GM18907 (cell line): Measurements from ENCODE around the gene ZNF304.

ENCODE experiments used
- ATAC-seq: cut with Tn5 transposase; IDR thresholded peaks from one replicate; pipeline ENCODE4 v1.9.1; 2021; ENCODE audit warnings: mild to moderate bottlenecking, moderate library complexity; ENCODE audit not compliant: unreplicated experiment

Gene ZNF304

DNA sequence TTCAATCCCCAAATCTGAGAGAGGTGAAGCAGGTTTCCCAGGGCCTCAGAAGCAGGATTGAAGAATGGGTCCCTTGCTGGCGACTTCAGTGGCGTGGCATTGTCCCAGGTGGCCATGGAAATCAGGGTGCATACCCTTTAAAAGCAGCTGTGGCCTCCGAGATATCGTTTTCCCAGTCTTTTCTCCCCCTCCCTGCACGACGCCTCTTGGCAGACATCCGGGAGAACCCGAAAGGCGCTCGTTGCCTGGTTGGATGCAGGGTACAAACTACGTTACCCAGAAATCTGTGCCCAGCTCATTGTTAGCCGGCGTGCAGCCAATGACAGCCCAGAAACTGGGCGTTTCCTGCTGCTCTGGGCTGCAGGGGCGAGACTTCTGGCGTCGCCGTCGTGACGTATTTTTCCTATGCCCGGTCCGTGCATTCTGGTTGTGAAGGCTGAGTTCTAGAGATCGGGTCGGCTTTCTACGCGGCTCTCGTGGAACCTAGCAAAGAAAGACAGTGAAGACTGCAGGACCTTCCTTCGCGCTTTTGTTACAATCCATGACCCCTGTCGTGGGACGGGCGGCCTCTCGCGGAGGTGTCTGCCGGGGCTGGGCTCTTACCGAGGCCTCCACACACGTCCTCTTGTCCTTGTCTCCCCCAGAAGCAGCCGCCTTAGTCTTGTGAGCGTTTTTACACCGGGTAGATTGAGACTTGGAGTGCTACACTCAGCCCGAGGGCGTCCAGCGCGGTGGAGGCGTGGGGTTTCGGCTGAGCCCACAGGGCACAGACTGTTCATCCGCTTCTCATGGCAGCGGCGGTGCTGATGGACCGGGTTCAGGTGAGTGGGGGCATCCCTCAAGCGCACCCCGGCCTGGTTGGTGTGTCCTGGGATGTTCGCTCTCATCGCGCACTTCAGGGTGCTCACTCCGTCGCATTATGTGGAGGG lies at the start of gene ZNF304:
Gene ZNF304, plus strand, starts transcription at position 395 of the 929 bp plus-strand sequence. Its CDS starts 394 bp downstream, at position 789.
- peak; percentile 93 for ATAC-seq

DNA sequence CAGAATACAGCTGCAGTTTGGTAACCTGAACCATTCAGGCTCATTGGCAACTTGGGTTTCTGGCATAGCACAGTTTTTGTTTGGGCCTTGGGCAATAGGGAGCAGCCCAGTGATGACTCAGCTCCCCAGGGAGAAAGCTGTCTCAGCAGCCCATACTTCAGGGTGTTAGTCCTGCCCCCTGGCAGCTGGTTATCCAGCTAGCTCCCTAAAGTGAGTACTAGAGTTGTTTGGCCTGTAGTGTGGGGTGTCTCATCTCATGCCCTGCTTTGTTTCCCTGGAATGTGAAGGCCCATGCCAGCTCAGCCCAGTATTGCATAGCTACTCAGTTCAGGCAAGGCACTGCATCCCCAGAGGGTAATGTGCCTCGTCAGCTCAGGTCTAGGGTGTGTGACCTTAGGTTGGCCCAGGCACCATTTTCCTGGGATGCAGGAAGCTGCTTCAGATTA lies 49.0 kb upstream of the ZNF304 start:
- no peak for ATAC-seq

DNA sequence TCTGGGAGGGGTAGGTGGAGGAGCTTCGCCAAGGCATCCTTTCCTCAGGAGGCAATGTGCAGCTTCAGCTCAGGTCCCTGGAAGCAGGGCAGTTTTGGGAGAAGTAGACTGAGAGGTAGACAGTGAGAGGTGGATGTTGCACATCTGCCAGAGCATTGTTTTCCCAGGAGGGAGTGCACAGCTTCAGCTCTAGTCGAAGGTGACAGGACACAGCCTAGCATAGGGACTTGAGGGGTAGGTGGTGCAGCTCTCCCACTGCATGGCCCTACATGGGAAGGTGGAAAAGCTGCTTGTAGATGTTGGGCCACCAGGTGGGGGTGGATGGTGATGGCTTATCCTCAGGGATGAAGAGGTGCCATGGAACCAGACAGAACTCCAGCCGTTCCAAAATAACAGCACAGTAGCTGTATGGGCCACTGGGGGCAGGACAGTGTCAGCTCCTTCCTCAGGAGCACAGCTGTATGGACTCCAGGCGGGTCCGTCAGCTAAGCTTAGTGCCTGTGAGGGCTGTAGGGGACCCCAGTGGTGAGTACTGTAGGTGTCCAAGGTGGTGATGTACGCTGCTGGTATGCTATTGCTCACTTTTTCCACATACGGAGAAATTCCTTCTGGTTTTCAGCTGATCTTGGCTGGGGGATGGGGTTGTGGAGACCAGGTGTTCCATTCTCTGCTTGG lies 48.2 kb upstream of the ZNF304 start:
- no peak for ATAC-seq

DNA sequence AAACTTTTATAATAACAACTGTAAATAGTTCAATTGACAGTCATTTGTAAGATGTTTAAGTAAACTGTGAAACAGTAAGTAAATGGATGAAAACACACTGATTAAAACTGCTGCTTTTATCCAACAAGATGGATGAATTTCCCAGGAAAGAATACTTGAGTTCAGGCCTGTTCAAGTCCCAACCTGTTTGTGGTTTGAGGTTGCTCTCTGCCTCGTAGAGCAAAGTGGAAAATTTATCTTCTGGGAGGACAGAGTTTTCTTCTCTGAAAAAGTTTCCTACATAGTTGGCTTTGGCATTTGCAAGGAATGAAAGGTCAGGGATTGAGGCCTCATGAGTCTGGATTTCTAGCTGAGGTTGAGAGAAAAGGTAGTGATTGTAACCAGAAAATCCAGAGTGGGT lies 46.0 kb upstream of the ZNF304 start:
- ATAC-seq = no peak

DNA sequence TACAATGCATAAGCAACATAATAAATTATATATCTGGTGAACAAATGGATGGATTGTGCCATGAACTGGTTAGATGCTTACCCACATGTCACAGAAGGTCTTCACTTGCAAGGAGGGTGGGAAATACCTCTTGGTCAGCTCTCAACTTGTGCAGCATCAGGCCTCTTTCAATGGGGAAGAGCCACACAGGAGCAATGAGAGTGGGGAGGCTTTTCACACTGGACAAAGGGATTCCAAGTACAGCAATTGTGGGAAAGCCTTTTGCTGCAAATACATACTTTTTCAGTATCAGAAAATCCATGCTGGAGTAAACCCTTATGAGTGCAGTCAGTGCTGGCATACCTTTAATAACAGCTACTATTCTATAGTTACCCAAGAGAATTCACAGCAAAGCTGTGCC lies 42.6 kb upstream of the ZNF304 start:
- no peak for ATAC-seq

DNA sequence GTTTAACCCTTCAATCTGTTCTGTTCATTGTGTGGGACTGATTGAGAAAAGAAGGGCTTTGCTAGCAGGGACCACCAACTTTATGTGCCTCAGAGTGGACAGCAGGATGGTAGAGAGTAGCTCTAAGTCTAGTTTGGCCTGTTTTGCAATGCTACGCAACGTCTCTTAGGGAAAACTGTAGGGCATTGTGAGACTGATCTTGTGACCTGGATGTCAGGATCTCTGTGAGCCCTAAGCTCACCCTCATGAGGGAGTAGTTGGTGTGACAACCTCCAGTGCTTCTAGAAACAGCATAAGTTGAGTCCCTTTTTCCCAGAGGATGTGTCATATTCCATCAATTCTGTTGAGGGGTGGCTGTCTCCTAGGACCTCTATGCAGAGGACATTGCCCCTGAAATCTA lies 40.3 kb upstream of the ZNF304 start:
- ATAC-seq = no peak

DNA sequence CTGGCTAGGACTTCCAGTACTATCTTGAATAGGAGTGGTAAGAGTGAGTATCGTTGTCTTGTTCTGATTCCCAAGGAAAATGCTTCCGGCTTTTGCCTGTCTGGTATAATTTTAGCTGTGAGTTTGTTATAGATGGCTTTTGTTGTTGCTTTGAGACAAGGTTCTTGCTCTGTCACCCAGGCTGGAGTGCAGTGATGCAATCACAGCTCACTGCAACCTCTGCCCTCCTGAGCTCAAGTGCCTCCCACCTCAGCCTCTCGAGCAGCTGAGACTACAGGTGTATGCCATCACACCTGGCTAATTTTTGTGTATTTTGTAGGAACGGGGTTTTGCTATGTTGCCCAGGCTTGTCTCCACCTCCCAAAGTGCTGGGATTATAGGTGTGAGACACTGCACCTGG lies 36.9 kb upstream of the ZNF304 start:
- no peak for ATAC-seq

DNA sequence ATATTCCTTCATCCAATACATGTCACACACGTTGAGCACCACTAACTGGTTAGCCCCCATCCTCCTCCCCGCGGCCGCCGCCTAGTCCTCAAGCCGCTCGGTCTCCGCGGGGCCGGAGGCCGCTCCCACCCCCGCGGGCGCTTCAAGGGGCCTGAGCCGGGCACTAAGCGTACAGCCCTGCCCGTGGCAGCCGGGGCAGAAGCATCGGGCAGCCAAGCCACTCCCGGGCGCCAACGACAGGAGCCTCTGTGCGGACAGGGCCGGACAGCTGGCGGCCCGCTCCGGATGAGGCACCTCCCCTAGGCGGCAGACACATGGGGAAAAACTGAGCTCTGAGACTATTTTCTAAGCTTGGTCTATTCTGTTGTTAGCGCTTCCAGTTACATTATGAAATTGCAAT lies 33.6 kb upstream of the ZNF304 start:
- ATAC-seq = no peak

DNA sequence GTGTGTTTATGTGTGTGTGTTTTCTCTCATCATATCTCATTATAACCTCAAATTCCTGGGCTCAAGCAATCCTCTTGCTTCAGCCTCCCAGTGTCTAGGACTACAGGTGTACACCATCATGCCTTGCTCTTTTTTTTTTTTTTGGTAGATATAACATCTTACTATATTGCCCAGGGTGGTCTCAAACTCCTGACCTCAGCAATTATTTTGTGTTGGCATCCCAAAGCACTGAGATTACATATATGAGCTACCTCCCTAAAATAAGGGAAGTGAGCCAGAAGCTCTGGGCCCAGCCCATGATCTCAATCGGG lies 31.2 kb upstream of the ZNF304 start:
- ATAC-seq = peak; percentile 7

DNA sequence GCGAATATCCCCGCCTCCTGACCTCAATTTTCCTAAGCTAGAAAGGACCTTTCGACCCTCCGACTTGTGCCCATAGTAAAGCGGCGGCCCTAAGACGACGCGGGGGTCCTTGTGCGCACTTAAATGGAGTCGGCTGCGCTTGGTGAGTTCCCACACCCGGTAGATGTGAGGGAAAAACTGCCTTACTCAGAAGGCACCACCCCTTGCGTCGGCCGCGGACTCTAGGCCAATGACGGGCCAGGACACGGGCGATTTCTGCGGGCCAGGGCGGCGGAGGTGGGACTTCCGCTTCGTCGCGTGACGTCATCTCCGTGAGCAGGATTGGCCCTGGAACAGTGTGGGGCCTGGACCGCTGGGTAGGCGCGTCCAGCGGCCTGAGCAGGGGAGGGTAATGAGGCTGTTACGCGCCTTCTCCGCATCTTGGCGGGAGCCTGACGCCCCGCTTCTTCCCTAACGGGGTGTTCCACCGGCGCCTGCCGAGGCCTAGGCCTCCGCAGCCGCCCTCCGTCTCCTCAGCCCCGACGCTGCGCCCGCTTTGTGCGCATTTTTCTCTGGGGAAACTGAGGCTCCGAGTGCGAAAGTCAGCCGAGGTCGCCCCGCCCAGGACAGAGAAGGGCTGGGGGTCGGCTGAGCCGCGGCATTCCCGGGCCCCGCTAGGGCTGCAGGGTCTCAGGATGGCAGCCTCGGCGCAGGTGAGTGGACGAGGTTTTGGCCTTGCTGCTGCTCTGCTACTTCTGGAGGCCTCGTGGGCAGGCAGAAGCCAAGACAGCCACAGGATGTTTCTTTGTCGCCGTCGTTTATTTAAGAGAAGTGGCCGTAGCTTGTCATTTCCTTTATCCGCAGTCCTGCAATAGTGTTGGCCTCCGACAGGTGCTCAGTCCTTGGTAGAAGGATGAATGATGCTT lies 30.6 kb upstream of the ZNF304 start, which contains the start of gene ZNF543:
Gene ZNF543, plus strand, starts transcription at position 293 of the 905 bp plus-strand sequence. Its CDS starts 382 bp downstream, at position 675.
- ATAC-seq = peak; percentile 94

DNA sequence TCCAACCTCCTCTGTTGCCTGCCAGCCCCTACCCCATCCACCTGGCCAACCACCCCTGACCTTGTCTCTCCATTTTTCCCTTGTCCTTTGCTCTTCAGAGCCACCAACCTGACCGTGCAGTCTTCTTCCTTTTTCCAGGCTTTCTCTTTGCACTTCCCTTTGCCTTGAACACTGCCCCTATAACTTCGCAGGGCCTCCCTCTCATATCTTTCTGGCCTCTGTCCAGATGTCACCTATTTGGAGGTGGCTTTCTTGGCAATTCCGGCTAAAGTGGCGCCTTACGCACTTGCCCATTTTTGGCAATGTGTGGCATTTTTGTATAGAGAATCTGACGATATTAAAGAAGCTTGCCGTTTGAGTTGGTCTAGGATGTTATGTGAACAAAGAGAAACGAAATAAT lies 30.0 kb upstream of the ZNF304 start:
- ATAC-seq = no peak

DNA sequence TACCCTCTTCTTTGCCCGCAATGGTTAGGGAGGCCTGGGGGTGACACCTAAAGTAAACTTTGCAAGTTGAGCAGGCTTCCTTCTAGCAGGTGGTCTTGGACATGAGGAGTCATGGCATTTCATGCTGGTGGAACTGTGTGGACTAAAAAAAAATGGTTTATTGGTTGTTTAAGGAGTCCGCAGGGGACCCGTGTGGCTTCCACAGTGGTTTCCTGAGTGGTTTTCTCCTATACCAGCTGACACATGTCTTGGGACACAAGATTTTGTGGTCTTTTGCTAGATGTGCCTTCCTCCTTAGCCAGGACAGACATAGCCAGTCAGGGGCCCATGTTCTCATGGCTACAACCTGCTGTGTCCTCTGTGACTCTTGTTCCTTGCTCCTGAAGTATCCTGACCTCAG lies 29.3 kb upstream of the ZNF304 start:
- no peak for ATAC-seq

DNA sequence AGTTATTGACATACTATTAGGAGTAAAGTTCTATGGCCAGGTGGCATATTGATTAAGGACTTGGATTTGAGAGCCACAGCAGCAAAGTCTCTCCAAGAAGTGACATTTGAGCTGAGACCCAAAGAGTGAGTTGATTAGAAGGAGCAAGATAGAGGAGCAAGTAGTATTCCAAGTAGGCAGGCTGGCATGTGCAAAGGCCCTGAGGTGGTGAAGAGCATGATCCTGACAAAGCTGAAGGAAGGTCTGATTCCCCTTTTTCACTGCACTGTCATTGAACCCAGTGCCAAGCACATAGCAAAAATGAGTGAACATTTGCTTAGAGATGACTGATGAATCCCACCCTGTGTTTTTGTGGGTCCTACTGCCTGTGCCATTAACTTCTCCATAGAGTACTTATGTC lies 26.1 kb upstream of the ZNF304 start:
- no peak for ATAC-seq

DNA sequence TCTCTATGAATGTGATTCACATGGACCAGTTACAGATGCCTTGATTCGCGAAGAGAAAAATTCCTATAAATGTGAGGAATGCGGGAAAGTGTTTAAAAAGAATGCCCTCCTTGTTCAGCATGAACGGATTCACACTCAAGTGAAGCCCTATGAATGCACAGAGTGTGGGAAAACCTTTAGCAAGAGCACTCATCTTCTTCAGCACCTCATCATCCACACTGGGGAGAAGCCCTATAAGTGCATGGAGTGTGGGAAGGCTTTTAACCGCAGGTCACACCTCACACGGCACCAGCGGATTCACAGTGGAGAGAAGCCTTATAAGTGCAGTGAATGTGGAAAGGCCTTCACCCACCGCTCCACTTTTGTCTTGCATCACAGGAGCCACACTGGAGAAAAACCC lies 23.1 kb upstream of the ZNF304 start:
- ATAC-seq = no peak

DNA sequence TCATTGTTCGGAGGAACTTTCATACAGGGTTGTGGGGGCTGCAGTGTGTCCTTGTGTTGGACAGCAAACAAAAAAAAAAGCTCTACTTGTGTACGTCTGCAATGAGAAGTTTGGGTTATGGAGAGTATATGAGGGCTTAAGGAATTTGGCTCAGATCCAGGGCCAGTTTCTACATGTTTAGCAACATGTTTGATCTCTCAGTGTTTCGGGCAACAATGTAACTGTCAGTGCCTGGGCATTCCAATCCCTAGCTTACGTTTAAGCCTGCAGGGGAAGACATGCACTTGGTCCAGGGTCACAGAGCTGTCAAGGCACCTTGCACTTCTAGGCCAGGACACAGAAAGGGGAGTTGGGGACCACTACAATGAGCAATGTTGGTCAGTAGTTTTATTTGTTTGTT lies 16.9 kb upstream of the ZNF304 start:
- no peak for ATAC-seq

DNA sequence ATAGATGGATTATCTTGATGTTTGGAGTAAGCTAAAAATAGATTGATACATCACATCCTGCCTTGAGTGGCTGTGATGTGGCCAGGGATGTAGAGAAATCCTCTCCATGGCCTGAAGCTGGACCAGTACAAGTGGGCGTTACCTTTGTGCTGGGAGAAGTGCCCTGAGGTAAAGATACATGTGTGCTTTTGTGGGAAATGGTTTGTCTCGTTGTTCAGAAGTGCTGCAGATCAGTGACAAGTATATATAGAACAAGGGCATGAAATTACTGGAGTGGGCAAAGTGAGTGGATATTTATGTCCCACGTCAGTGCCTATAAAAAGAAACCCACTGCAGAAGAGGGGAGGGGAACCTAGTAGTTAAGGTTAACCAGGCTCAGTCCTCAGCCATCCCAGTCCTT lies 12.2 kb upstream of the ZNF304 start:
- ATAC-seq = no peak

DNA sequence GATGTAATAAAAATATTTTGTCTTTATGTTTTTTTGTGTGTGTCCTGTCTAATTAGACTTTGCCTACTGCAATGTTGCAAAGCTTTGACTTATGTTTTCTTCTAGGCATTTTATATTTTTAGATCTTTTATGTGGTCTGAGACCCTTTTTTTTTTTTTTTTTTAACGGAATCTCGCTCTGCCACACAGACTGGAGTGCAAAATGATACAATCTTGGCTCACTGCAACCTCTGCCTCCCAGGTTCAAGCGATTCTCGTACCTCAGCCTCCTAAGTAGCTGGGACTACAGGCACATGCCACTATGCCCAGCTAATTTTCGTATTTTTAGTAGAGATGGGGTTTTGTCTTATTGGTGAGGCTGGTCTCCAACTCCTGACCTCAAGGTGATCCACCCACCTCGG lies 8.5 kb upstream of the ZNF304 start:
- no peak for ATAC-seq

DNA sequence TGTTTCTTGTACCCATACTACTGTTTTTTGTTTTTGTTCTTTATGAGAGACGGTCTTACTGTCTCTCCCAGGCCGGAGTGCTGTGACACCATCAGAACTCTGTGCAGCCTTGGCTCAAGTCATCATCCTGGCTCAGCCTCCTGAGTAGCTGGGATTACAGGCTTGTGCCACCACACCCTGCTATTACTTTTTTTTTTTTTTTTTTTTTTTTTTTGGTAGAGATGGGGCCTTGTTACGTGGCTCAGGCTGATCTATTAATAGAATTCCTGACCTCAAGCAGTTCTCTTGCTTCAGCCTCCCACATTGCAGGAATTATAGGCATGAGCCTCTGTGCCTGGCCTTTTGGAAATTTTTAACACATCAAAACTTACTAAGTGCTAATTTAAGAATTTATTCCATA lies 2.9 kb upstream of the ZNF304 start:
- no peak for ATAC-seq

DNA sequence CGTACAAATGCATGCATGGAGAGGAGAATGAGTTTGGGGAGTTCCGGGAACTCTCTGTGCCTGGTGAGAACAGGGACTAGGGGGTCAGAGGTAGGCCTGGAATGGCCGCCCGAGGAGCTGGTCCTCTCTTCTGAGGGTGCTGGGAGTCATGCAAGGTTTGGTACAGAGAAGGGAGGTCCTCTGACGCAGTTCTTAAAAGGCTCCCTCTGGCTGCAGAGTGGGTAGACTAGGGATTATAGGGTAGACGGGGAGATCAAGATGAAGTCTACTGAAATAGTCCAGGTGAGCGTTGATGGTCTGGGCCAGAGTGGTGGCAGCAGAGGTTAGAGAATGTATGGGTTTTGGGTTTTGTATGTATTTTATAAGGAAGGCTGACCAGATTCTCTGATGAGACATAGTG lies 796 bp downstream of the ZNF304 start:
- peak; percentile 8 for ATAC-seq

DNA sequence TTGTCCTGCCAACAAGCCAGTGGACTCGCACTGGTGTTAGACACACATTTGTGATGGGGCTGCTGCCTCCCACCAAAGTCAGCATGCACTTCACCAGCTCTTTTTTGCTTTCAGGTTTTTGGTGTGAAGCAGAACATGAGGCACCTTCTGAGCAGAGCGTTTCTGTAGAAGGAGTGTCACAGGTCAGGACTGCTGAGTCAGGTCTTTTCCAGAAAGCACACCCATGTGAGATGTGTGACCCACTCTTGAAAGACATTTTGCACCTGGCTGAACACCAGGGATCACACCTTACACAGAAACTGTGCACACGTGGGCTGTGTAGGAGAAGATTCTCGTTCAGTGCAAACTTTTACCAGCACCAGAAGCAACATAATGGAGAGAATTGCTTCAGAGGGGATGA lies 4.8 kb downstream of the ZNF304 start:
- ATAC-seq = no peak

DNA sequence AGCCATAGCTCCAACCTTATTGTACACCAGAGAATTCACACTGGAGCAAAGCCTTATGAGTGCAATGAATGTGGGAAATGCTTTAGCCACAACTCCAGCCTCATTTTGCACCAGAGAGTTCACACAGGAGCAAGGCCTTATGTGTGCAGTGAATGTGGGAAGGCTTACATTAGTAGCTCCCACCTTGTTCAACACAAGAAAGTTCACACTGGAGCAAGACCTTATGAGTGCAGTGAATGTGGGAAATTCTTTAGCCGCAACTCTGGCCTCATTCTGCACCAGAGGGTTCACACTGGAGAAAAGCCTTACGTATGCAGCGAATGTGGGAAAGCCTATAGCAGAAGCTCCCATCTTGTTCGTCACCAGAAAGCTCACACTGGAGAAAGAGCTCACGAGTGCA lies 6.3 kb downstream of the ZNF304 start:
- no peak for ATAC-seq
